ENCODE measurements around the gene TUBB.
"Not testable (repeated sequence)": the region's sequence is repeated elsewhere in the genome, so short reads cannot be mapped to it uniquely, and the experiment has no call there.

The TUBB gene

GRCh38 chr6:30719356-30719755, 796 bp upstream of the TUBB start:
- DNase-seq = no peak

- peak; percentile 82 for DNase-seq
Observed at GRCh38 chr6:30720738-30721197, 616 bp downstream of the TUBB start.

- peak; percentile 89 for DNase-seq
Observed at GRCh38 chr6:30721198-30722024, 1.3 kb downstream of the TUBB start.

DNA sequence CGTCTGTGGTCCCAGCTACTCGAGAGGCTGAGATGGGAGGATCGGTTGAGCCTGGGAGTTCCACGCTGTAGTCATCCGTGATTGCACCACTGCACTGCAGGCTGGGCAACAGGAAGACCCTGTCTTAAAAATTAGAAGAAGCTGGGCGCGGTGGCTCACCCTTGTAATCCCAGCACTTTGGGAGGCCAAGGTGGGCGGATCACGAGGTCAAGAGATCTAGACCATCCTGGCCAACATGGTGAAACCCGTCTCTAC, 1.8 kb downstream of the TUBB start:
- DNase-seq = not testable (repeated sequence)

DNA sequence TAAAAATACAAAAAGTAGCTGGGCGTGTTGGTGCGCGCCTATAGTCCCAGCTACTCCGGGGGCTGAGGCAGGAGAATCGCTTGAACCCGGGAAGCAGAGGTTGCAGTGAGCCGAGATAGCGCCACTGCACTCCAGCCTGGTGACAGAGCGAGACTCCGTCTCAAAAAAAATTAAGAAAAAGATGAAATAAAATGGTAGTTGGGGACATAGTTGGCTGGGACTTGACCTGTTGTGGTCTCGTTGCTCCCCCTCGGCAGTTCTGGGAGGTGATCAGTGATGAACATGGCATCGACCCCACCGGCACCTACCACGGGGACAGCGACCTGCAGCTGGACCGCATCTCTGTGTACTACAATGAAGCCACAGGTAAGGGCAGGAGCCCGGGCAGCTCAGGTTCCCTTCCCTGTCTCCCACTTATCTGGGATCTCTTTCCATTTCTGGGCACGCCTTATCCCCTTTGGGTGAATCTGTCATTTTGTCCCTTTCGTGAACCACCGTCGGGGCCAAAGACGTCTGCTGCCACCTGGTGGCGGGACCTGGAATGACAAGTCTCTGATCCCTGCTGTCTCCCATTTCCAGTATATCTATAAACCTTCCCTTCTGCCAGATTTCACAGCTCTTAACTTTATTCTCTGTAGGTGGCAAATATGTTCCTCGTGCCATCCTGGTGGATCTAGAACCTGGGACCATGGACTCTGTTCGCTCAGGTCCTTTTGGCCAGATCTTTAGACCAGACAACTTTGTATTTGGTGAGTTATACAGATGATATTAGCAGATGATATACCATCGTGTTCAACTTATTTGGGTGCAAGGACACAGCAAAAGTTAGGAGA, 2.3 kb downstream of the TUBB start:
- peak; percentile 68 for DNase-seq

DNA sequence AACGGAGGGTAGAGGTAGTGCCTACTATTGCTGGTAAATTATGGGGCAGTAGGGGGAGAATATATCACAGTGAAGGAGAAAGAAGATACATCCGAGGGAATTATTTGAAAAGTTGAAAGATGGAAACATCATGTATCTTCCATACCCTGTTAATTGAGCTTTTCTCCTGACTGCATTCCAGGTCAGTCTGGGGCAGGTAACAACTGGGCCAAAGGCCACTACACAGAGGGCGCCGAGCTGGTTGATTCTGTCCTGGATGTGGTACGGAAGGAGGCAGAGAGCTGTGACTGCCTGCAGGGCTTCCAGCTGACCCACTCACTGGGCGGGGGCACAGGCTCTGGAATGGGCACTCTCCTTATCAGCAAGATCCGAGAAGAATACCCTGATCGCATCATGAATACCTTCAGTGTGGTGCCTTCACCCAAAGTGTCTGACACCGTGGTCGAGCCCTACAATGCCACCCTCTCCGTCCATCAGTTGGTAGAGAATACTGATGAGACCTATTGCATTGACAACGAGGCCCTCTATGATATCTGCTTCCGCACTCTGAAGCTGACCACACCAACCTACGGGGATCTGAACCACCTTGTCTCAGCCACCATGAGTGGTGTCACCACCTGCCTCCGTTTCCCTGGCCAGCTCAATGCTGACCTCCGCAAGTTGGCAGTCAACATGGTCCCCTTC, 3.1 kb downstream of the TUBB start:
- not testable (repeated sequence) for DNase-seq

- not testable (repeated sequence) for DNase-seq
Observed at GRCh38 chr6:30723843-30724741, 3.9 kb downstream of the TUBB start.

DNA sequence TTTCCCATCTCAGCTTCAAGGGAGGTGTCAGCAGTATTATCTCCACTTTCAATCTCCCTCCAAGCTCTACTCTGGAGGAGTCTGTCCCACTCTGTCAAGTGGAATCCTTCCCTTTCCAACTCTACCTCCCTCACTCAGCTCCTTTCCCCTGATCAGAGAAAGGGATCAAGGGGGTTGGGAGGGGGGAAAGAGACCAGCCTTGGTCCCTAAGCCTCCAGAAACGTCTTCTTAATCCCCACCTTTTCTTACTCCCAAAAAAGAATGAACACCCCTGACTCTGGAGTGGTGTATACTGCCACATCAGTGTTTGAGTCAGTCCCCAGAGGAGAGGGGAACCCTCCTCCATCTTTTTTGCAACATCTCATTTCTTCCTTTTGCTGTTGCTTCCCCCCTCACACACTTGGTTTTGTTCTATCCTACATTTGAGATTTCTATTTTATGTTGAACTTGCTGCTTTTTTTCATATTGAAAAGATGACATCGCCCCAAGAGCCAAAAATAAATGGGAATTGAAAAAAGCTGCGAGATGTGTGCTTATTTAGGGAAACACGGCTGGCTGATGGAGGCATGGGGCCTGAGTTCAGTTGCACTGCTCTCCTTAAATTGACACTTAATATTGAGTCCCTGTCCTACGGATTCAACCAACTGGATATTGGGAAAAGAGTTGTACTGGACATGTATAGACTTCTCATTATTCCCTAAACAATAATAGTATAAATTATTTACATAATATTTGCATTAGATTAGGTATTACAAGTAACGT, 4.9 kb downstream of the TUBB start:
- DNase-seq = no peak

DNA sequence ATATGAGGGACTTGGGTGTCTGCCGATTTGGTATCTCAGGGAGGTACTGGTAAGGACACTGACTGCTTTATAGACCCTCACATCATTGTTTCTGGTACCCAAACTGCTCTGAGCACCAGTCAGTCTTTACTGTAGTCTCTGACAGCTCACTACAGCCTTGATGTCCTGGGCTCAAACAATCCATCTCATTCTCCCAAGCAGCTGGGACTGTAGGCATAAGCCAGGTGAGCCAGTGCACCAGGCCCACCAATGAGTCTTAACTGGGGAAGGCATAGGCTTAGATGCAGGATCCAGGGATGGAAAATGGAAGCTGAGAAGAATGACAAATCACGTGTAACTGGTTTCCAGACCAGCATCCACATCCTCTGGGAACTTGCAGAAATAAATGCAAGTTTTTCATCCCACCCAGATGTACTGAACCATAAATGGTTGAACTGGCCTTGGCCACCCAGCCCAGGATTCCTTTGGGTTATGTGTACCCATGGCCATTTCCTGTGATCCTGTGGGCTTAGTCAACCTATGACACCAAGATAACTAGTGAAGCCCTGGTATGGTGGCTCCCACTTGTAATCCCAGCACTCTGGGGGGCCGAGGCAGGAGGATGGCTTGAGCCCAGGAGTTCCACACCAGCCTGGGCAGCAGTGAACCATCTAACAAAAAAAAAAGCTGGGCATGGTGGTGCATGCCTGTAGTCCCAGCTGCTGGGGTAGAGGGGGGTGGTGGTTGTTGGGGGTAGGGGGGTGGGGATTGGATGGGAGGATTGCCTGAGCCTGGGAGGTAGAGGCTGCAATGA, 5.8 kb downstream of the TUBB start:
- DNase-seq = no peak

- no peak for DNase-seq
Observed at GRCh38 chr6:30726506-30727413, 6.6 kb downstream of the TUBB start.

DNA sequence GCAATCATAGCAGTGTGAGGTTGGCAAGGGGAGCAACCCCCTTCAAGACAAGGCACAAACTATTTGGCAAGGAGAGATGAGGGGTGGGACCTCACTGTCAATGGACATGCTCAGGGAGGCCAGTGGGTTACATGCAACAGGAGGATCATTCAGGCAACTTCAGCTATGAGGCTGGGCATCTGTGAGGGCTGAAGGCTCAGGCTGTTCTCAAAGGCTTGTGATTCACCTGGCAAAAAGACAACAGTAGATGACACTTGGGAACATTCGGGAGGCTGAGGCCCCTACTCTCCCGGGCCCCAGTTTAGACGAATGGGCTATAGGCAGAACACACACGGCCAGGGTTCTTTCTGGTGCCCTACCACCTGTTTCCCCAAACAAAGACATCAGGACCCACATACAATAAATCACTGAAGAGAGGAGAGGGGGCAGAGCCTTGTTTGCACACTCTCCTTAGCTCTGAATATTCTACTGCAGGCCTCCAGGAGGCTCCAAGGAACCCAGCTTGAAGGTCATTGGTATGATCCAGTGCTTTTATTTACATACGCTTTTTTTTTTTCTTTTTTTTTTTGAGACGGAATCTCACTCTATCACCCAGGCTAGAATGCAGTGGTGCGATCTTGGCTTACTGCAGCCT, 7.9 kb downstream of the TUBB start:
- no peak for DNase-seq

GRCh38 chr6:30730601-30731435, 10.7 kb downstream of the TUBB start:
- peak; percentile 60 for DNase-seq

DNA sequence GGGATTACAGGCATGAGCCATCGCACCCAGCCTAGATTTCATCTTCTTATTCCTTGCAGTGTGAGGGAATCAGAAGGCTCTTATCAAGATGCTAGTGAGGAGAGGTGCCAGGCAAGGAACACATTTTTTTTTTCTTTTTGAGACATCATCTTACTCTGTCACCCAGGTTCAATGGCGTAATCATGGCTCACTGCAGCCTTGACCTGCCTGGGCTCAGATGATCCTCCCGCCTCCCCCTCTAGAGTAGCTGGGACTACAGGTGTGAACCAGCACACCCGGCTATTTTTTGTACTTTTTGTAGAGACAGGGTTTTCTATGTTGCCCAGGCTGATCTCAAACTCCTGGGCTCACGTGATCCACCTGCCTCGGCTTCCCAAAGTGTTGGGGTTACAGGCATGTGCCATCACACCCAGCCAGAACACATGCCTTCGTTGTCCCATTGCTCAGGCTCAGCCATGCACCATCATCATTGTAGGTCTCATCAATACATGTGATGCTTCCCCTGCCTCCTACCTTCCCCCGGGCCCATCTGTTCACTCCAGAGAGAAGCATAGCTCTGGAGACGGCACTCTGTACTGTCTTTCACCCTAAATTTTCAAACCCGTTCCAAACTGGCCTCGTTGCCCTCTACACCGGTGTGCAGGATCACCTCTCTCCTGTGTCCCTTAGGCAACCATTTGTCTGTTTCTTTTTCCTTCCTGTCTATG, 12.2 kb downstream of the TUBB start:
- DNase-seq = no peak

GRCh38 chr6:30735668-30736314, 15.6 kb downstream of the TUBB start:
- no peak for DNase-seq

DNA sequence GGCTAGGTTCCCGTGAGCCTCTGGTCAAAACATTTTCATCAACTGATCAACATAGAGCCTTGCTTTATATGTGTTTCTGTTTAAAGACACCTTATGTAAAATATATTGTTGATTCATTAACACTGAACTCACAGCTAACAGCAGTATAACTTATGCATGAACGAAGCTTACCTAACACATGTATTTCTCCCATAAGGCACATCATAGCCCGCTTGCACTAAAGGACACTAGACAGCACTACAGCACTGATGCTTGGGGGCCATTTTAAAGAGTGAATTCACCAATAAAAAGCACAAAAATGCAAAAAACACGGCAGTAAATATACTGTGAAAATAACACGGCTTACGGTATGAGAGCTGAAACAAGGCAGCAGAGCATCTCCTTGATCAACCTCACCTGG, 18.4 kb downstream of the TUBB start:
- no peak for DNase-seq

GRCh38 chr6:30740540-30740870, 20.4 kb downstream of the TUBB start:
- DNase-seq = no peak

DNA sequence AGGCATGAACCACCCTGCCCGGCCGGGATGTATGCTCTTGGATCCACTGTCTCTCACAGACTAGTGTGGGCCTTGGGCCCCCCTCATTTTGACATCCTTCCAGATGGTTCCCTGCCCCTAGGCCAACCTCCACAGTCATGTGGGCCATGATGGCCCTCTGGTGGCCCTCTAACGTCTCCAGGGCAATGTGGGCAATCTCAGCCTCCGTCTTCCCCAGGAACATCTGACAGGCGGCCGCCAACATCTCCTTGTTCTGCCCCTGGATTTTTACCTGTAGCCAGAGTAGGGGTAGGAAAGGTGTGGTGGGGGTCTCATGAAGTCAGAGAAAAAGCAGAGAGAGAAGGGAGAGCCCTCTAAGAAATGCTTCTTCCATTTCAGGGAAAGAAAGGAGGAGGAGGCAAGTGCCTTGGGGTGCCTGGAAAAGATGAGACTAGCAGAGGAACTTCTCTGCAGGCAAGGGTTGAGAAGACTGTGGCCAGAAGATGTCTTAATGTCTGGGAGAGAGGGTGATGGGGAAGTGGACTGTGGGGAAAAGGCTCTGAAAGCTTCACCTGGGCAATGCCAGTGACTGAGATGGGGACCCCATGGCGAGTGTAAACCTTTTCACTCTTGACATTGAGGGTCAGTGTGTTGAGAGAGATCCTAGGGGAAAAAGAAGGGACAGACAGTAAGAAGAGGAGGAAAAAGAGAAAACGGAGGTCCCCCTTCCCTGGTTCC, 21.1 kb downstream of the TUBB start:
- no peak for DNase-seq

Measured in NCI-H2029 (cell line).